Activated naive CD4-positive, alpha-beta T cell treated with anti-CD3 and anti-CD28 coated beads, Interleukin-2, amount 10 ng/mL, durations not matched to agents 7 days and 5 days (primary cell): ENCODE measurements around the gene MMP27.
"Not testable (repeated sequence)": the region's sequence is repeated elsewhere in the genome, so short reads cannot be mapped to it uniquely, and the experiment has no call there.

Source experiments
- CTCF ChIA-PET: fragments of 350-600 bp; sonication (Branson Sonifier 250); formaldehyde crosslinking; loops from one replicate; lab custom pipeline; 2021; ENCODE audit warnings: antibody characterized with exemption; lab: Charles Lee
- DNase-seq: peaks from one replicate; pipeline ENCODE4 v3.0.0-alpha.2; 2020
- H3K27ac Mint-ChIP-seq: one replicate; pipeline ENCODE4 v1.8.0; 2021; ENCODE audit warnings: mild to moderate bottlenecking, moderate library complexity, mixed read lengths
- H3K27me3 Mint-ChIP-seq: one replicate; pipeline ENCODE4 v1.8.0; 2021; ENCODE audit warnings: mild to moderate bottlenecking, mixed read lengths
- H3K36me3 Mint-ChIP-seq: one replicate; pipeline ENCODE4 v1.8.0; 2021; ENCODE audit warnings: mixed read lengths
- H3K4me1 Mint-ChIP-seq: one replicate; pipeline ENCODE4 v1.8.0; 2021; ENCODE audit warnings: mixed read lengths
- H3K4me3 Mint-ChIP-seq: one replicate; pipeline ENCODE4 v1.8.0; 2021; ENCODE audit warnings: mild to moderate bottlenecking, moderate library complexity, mixed read lengths
- H3K9me3 Mint-ChIP-seq: one replicate; pipeline ENCODE4 v1.8.0; 2021; ENCODE audit warnings: mixed read lengths

MMP27 gene, protein sequence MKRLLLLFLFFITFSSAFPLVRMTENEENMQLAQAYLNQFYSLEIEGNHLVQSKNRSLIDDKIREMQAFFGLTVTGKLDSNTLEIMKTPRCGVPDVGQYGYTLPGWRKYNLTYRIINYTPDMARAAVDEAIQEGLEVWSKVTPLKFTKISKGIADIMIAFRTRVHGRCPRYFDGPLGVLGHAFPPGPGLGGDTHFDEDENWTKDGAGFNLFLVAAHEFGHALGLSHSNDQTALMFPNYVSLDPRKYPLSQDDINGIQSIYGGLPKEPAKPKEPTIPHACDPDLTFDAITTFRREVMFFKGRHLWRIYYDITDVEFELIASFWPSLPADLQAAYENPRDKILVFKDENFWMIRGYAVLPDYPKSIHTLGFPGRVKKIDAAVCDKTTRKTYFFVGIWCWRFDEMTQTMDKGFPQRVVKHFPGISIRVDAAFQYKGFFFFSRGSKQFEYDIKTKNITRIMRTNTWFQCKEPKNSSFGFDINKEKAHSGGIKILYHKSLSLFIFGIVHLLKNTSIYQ

GRCh38 chr11:102705626-102706025, at the start of gene MMP27:
MMP27 (minus strand) TSS chr11:102705769; CDS start chr11:102705714, 55 bp downstream.
- Mint-ChIP-seq H3K36me3 (no peaks in the 10 kb centered on the region), H3K27me3 (peaks cover 6% of the 10 kb centered on the region), H3K27ac (no peak within 1 kb of the TSS), H3K4me3 (no peak within 1 kb of the TSS), H3K4me1 (peaks cover 3% of the 10 kb centered on the region), H3K9me3 (no peaks in the 10 kb centered on the region)
- CTCF ChIA-PET: no interaction called here
- DNase-seq: no peak

DNA sequence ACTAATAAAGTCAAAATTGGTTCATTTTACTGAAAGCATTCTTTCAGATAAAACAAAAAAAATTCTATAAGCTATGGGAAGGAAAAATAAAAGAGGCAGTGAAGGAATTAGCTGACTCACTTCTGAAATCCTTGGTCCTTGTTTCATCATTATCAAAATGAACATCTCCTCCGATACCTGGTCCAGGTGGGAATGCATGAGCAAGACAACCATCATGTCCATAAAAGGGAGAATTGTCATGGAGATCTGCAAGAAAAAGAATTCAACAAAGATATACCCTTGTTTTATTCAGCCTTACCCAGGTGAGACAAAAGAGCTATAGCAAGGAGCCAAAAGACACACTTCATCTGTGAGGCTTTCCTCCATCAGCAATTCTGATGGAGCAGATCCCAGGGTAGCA, 47.7 kb upstream of the MMP27 start:
- Mint-ChIP-seq H3K27ac (no peak overlapping the region), H3K4me3 (no peak overlapping the region), H3K4me1 (no peaks in the 10 kb centered on the region), H3K27me3 (peaks cover 5% of the 10 kb centered on the region), H3K9me3 (no peaks in the 10 kb centered on the region), H3K36me3 (no peaks in the 10 kb centered on the region)
- CTCF ChIA-PET: interaction anchor here (0.9 to 1.4 kb wide), 2 partner anchors 19 to 20 kb away, joined by 3 to 4 read pairs; no protein-coding TSS in a partner anchor
- no peak for DNase-seq

DNA sequence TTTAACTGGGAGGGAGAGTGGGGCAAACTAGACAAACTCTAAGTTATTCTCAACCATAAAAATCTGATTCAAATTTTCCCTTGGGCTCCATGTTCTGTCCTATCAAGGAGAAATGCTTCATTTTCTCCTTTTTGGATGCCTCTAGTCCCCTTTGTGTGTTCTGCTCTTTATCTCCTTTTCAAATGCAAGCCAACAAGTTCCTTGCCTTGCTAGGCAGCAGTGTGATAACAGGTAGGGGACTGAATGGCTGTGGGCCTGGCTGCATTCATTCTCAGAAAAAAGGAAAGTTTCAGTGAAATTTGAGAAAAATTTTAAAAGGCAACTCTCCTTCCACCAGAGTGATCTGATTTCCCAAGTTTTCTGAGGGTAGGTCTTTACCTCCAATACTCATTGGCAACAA, 46.1 kb upstream of the MMP27 start:
- peaks cover 5% of the 10 kb centered on the region for H3K27me3 Mint-ChIP-seq
- DNase-seq: no peak
- no peak overlapping the region for H3K27ac Mint-ChIP-seq
- H3K36me3 Mint-ChIP-seq: no peaks in the 10 kb centered on the region
- CTCF ChIA-PET: no interaction called here
- H3K9me3 Mint-ChIP-seq: no peaks in the 10 kb centered on the region
- no peak overlapping the region for H3K4me3 Mint-ChIP-seq
- no peaks in the 10 kb centered on the region for H3K4me1 Mint-ChIP-seq

DNA sequence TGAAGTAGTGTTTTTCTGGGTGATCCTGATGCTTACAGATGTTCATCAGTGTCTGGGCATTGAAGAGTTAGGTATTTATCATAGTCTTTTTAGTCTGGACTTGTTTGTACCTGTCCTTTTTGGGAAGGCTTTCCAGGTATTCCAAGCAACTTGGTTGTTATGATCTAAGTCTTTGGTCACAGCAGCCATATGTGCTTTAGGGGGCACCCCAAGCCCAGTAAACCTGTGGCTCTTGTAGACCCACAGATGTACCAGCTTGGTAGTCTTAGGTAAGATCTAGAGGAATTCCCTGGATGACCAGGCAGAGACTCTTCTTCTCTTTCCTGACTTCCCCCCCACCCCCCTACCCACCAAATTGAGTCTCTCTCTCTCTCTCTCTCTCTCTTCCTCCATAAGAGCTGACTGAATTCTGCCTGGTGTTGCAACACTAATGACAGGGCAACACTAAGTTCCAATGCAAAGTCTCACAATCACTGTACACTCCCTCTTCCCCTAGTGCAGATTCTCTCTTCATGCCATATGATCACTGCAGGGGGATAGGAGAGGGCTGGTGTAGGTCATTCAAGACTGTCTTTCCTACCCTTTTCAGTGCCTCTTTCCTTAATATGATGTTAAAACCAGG, 43.6 kb upstream of the MMP27 start:
- Mint-ChIP-seq H3K4me1 (no peaks in the 10 kb centered on the region), H3K4me3 (no peak overlapping the region), H3K36me3 (no peaks in the 10 kb centered on the region), H3K27ac (no peak overlapping the region), H3K9me3 (no peaks in the 10 kb centered on the region), H3K27me3 (no peaks in the 10 kb centered on the region)
- CTCF ChIA-PET: no interaction called here
- no peak for DNase-seq

DNA sequence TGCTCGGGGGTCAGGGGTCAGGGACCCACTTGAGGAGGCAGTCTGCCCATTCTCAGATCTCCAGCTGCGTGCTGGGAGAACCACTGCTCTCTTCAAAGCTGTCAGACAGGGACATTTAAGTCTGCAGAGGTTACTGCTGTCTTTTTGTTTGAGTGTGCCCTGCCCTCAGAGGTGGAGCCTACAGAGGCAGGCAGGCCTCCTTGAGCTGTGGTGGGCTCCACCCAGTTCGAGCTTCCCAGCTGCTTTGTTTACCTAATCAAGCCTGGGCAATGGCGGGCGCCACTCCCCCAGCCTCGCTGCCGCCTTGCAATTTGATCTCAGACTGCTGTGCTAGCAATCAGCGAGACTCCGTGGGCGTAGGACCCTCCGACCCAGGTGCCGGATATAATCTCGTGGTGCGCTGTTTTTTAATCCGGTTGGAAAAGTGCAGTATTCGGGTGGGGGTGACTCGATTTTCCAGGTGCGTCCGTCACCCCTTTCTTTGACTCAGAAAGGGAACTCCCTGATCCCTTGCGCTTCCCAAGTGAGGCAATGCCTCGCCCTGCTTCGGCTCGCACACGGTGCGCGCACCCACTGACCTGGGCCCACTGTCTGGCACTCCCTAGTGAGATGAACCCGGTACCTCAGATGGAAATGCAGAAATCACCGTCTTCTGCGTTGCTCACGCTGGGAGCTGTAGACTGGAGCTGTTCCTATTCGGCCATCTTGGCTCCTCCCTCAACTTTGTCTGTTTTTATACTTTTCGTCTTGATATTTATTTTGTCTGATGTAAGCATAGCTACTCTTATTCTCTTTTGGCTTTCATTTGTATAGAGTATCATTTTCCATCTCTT, 41.4 kb upstream of the MMP27 start:
- H3K4me1 Mint-ChIP-seq, H3K9me3 Mint-ChIP-seq, DNase-seq, H3K4me3 Mint-ChIP-seq, CTCF ChIA-PET, H3K27ac Mint-ChIP-seq, H3K27me3 Mint-ChIP-seq, H3K36me3 Mint-ChIP-seq: not testable (repeated sequence)

DNA sequence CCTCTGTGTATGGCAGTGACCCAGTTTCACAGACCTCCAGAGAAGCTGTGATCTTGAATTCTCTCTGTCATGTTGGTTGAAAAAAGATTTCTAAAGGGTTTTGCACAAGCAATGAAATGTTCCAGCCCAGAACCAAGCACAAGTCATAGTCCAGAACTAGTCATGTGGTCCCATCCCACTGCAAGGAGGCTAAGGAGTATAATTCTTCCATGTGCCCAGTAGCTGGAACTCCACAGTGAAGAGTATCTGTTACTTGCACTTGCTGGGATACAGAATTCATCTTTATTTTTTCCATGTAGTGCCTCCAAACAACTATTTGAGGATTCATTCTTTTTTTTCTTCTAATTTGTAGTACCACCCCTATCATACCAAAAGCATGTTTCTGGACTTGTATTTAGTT, 29.1 kb upstream of the MMP27 start:
- no peaks in the 10 kb centered on the region for H3K9me3 Mint-ChIP-seq
- H3K27me3 Mint-ChIP-seq: peaks cover 6% of the 10 kb centered on the region
- DNase-seq: no peak
- no peak overlapping the region for H3K27ac Mint-ChIP-seq
- no peaks in the 10 kb centered on the region for H3K4me1 Mint-ChIP-seq
- H3K36me3 Mint-ChIP-seq: no peaks in the 10 kb centered on the region
- CTCF ChIA-PET: interaction anchor here (0.6 to 1.5 kb wide), 5 partner anchors 19 to 322 kb away, joined by 3 to 8 read pairs (median 5); no protein-coding TSS in a partner anchor
- no peak overlapping the region for H3K4me3 Mint-ChIP-seq

DNA sequence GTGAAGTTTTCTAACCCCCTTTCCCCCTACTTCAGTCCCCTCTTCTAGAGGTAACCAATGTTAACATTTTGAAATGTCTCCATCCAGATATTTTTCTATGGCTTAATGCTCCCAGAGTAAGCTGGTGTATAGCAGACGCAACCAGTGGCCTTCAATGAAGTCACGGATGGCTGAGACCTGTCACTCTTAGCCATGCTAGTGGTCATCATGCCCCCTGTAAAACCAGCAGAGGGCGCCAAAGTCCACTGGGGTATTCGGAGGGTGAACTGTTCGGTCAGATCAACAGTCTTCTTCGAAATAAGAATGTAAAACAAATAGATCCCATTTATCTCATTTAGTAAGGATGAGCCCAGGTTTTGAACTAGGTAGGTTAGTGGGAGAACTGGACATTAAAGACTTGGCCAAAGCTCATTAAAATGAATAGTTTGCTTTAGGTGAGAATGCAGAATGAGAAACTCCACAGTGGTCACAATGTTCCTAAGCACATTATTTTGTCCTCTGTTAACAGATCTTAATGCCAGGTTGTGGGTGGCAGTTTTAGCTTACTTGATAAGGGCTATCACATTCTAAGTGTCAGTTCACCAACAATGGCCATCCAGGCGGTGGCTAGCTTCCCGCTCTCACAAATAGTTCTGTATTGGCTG, 27.8 kb upstream of the MMP27 start:
- Mint-ChIP-seq H3K27me3 (peaks cover under 1% of the 10 kb centered on the region), H3K9me3 (no peaks in the 10 kb centered on the region), H3K27ac (no peak overlapping the region), H3K36me3 (no peaks in the 10 kb centered on the region), H3K4me3 (no peak overlapping the region), H3K4me1 (no peaks in the 10 kb centered on the region)
- CTCF ChIA-PET: interaction anchor here (0.8 to 1.5 kb wide), 6 partner anchors 20 to 324 kb away, joined by 3 to 8 read pairs (median 5); no protein-coding TSS in a partner anchor
- peak; percentile 60 for DNase-seq

- H3K27me3 Mint-ChIP-seq, CTCF ChIA-PET, H3K27ac Mint-ChIP-seq, H3K36me3 Mint-ChIP-seq, H3K9me3 Mint-ChIP-seq, H3K4me3 Mint-ChIP-seq, DNase-seq, H3K4me1 Mint-ChIP-seq: not testable (repeated sequence)
Measured at GRCh38 chr11:102730944-102731343, 25.4 kb upstream of the MMP27 start.

- Mint-ChIP-seq H3K9me3 (no peaks in the 10 kb centered on the region), H3K4me1 (no peaks in the 10 kb centered on the region), H3K36me3 (no peaks in the 10 kb centered on the region), H3K27ac (no peak overlapping the region), H3K4me3 (no peak overlapping the region), H3K27me3 (no peaks in the 10 kb centered on the region)
- CTCF ChIA-PET: no interaction called here
- DNase-seq: no peak
Measured at GRCh38 chr11:102729849-102730815, 24.6 kb upstream of the MMP27 start.

DNA sequence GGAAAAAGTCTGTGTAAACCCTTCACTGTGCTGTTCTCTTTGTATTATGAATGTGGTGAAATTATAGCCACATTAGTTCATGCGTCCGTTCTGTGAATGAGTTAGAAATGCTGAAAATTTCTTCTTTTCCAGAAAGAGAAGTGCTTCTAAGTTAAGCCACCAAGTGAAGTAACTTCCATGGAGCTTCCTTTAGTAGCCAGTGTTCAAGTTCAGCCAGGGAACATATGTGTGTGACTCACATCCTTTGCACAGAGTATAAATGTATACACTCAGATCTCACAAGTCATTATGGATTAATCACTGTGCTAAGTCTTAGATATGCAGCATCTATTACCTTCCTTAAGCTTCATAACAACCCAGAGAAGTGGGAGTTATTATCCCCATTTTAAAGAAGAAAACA, 22.3 kb upstream of the MMP27 start:
- no peaks in the 10 kb centered on the region for H3K4me1 Mint-ChIP-seq
- H3K4me3 Mint-ChIP-seq: no peak overlapping the region
- H3K9me3 Mint-ChIP-seq: no peaks in the 10 kb centered on the region
- no peaks in the 10 kb centered on the region for H3K36me3 Mint-ChIP-seq
- DNase-seq: no peak
- no peaks in the 10 kb centered on the region for H3K27me3 Mint-ChIP-seq
- H3K27ac Mint-ChIP-seq: no peak overlapping the region
- CTCF ChIA-PET: no interaction called here

GRCh38 chr11:102724904-102725500, 19.4 kb upstream of the MMP27 start, which contains the start of gene MMP8:
MMP8 (minus strand) TSS chr11:102724954; CDS start chr11:102724855, 99 bp downstream.
- H3K4me3 Mint-ChIP-seq: no peak within 1 kb of the TSS
- no peak within 1 kb of the TSS for H3K27ac Mint-ChIP-seq
- no peaks in the 10 kb centered on the region for H3K4me1 Mint-ChIP-seq
- no peaks in the 10 kb centered on the region for H3K9me3 Mint-ChIP-seq
- CTCF ChIA-PET: no interaction called here
- no peaks in the 10 kb centered on the region for H3K27me3 Mint-ChIP-seq
- no peaks in the 10 kb centered on the region for H3K36me3 Mint-ChIP-seq
- DNase-seq: no peak

GRCh38 chr11:102722821-102723220, 17.3 kb upstream of the MMP27 start:
- Mint-ChIP-seq H3K36me3 (no peaks in the 10 kb centered on the region), H3K27ac (no peak overlapping the region), H3K27me3 (peaks cover 3% of the 10 kb centered on the region), H3K4me3 (no peak overlapping the region), H3K9me3 (no peaks in the 10 kb centered on the region), H3K4me1 (no peaks in the 10 kb centered on the region)
- CTCF ChIA-PET: no interaction called here
- DNase-seq: no peak
